GM12892 (cell line): Measurements from ENCODE around the gene LMAN2.
"Not testable (repeated sequence)": the region's sequence is repeated elsewhere in the genome, so short reads cannot be mapped to it uniquely, and the experiment has no call there.

Experiments
- POLR2A ChIP-seq: IDR thresholded peaks from 2 replicates; pipeline ENCODE4 v1.6.1; 2011; ENCODE audit warnings: low read depth, low read length, control low read depth
- POLR2AphosphoS5 ChIP-seq: IDR thresholded peaks from 2 replicates; pipeline ENCODE4 v1.6.1; 2011; ENCODE audit warnings: low read depth, low read length, control low read depth

DNA sequence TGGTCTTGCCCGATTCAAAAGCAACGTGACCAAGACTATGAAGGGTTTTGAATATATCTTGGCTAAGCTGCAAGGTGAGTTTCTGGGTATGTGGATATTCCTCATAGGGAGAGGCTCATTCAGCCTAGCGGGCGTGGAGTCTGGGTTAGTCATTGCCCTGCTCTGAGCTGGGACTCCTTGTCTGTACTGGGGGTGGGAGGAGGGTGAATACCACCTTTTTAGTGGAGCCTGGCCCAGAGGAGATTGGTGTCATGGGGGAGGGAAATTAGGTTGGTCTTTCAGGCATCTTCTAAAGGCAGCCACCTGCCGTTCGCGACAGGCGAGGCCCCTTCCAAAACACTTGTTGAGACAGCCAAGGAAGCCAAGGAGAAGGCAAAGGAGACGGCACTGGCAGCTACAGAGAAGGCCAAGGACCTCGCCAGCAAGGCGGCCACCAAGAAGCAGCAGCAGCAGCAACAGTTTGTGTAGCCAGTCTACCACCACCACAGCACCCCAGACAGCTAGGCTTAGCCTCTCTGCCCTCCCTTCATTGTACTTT is 45.3 kb downstream of the LMAN2 start:
- not testable (repeated sequence) for TF ChIP-seq POLR2AphosphoS5, POLR2A
